ENCODE results near the gene WNK4.
"Not testable (repeated sequence)": the region's sequence is repeated elsewhere in the genome, so short reads cannot be mapped to it uniquely, and the experiment has no call there.

The WNK4 gene

DNA sequence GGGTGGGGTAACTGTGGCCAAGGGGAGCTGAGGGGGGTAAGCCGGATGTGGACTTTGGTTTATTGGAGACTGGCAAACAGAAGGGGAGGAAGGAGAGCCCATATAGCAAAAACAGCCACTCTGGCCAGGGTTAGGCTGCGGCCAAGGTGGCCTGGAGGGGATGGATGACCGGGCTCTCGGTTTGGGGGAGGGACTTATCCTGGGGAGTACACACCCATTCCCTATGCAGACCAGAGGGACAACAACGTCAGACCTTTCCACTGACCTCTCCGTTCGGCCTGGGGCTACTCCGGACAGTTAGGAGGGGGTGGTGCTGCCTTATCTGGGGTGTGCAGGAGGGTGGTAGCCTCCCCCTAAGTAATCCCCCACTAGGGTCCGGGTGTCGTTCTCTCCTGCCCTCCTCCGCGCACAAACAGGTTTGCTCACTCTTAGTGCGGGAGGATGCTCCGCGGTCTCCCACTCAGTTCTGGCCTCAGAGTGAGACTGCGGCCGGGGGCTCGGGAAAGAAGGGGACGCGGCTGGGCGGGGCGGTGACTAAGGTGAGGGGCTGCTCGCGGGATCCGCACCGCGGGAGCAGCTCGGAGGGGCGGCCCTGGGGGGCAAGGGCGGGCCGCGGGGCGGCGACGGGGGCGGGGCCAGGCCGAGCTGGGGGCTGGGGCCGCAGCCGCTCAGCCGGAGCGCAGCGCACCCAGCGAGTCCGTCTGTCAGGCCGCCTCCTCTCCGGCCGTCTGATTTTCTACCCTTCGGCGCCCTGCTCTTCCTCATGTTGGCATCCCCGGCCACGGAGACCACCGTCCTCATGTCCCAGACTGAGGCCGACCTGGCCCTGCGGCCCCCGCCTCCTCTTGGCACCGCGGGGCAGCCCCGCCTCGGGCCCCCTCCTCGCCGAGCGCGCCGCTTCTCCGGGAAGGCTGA, at the start of gene WNK4:
WNK4 (plus strand) TSS at position 675 of the 915 bp plus-strand sequence; CDS start at position 764, 89 bp downstream.
- DNase-seq: no peak

DNA sequence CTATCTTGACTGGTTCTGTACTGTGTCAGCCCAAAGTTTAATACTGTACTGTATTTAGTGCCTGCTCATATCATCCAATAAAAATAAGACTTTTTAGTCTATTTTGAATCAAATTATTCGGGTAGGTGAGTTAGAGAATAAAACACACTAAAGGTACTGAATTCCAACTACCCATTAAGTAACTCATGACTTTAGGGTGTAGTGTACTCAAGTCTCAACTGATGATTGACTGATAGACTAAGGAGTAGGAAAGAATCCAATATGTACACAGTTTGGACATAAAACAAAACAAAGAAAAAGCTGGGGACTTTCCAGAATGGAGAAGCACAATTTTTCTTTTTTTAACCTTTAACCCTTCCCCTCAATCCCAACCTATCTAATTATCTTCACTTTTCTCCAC, 39.7 kb upstream of the WNK4 start:
- no peak for DNase-seq

DNA sequence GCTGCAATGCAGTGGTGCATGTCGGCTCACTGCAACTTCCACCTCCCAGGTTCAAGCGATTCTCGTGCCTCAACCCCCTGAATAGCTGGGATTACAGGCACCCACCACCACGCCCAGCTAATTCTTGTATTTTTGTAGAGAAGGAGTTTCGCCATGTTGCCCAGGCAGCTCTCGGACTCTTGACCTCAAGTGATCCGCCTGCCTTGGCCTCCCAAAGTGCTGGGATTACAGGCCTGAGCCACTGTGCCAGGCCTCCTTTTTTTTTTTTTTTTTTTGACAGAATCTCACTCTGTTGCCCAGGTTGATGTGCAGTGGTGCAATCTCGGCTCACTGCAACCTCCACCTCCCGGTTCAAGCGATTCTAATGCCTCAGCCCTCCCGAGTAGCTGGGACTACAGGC, 37.5 kb upstream of the WNK4 start:
- DNase-seq: not testable (repeated sequence)

GRCh38 chr17:42743595-42744282, 36.7 kb upstream of the WNK4 start:
- DNase-seq: peak; percentile 5

DNA sequence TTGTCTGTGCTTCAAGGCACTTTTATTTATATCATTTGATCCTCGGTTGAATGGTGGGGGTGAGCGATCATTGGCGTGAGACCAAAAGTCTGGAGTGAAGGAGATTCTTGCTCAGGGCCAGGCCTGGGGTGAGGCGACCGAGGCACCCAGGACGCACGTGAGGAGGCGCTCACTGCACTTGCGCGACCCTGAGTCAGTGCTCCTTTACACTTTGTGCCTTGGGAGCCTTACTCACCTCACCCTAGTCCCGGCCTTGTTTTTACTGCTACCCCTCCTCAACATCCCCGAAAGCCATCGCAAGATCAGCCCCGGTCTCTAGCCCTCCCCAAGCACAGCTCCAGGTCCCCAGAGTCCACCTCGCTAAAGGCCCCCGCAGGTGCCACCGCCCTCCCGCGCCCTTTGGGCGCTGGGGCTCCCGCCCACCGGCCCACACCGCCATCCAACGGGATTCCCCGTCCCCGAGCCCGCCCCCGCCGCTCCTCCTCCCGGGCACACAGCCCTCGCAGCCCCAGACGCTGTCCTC, 36.1 kb upstream of the WNK4 start:
- DNase-seq: peak; percentile 60

- DNase-seq: peak; percentile 92
These were observed 35.4 kb upstream of the WNK4 start, which contains the start of gene EZH1 for GRCh38 chr17:42744806-42745617. Gene EZH1 (minus strand): TSS chr17:42745040. CDS start chr17:42728941, 16,099 bp downstream.

DNA sequence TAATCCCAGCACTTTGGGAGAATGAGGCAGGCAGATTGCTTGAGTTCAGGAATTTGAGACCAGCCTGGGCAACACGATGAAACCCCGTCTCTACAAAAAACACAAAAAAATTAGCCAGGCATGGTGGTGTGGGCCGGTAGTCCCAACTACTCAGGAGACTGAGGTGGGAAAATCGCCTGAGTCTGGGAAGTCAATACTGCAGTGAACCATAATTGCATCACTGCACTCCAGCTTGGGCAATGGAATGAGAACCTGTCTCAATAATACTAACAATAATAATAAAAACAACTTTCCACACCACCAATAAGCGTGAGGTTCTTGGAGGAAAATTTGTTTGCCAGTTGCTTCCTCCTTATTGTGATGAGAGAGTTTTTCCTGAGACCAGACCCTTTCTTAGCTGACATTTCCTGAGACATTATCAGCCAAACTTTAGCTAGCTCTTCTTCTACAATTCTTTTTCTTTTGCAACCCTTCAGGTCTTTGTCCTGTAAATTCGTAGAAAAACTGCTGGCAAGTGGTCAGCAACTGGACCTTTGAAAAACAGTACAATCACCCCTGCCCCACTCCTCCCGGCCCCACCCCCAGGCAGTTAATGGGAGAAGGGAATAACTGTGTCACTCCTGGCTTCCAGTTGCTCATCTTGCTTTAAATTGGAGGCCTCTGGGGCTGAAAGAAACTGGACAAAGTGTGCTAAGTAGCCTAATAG, 32.1 kb upstream of the WNK4 start:
- DNase-seq: no peak

GRCh38 chr17:42748908-42749798, 31.3 kb upstream of the WNK4 start:
- peak; percentile 38 for DNase-seq

DNA sequence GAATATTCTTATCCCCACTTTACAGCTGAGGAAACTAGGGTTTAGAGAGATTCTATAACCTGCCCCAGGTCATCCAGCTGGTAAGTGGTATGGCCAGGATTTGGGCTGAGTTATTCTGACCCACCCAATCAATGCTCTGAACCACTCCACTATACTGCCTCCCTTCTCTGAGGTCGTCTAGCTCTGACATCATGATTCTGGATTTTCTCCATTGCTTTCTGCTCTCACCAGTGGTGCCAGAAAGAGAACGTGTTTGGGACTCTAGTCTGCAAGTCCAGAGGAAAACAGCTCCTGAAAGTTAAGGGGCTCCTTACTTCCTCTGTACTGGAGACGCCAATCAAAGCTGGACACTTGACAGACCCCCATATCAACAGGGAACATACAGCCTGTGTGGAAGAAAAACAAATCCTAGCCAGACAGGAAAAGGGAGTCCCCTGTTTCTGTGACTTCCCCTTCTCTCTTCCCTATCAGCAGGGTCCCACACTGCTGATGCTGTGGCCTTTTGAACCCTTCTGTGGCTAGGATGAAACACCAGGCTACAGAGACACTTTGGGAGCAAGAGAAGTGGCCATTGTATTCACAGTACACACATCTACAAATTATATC, 29.6 kb upstream of the WNK4 start:
- DNase-seq: no peak

GRCh38 chr17:42751628-42752027, 28.8 kb upstream of the WNK4 start:
- DNase-seq: no peak

- no peak for DNase-seq
These were observed 25.6 kb upstream of the WNK4 start for GRCh38 chr17:42754782-42755181.

GRCh38 chr17:42759982-42760651, 20.3 kb upstream of the WNK4 start:
- DNase-seq: no peak

DNA sequence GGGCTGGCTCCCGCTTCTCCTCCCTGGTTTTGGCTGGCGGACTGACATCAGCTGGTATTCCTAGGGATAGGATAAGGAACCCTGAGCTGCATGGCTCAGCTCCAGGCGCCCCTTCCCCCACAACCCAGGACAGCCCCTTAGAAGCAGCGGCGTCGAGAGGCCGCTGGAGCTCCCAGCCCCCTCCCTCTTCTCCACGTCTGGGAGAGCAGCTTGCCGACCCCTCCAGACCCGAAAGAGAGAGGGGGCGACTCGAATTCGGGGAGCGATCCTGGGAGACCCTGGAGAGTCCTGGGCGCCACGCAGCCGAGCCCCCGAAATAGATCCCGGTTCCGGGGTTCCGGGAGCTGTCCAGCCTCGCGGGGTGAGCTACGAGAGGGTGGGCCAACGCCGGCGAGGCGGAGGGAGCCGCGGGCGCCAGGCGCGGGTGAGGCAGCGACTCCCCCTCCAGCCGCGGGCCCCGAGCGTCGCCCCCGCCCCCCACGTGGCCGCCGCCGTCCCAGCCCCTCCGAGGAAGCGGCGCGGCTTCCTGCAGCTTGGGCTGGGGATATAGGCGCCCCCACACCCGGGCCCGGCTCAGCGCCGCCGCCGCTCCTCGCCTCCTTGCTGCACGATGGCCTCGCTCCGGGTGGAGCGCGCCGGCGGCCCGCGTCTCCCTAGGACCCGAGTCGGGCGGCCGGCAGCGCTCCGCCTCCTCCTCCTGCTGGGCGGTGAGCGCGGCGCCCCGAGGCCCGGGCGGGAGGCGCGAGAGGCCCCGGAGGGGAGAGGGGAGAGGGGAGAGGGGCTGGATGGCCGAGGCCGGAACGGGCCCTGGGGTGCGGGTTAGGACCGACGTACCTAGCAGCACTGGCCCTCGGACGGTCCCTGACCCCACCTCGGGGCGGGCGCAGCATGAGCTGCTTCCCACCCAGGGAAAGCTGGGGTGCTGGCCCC, 19.5 kb upstream of the WNK4 start, which contains the start of gene RAMP2:
RAMP2 (plus strand) TSS at position 576 of the 930 bp plus-strand sequence; CDS start at position 611, 35 bp downstream.
- DNase-seq: peak; percentile 34

- no peak for DNase-seq
These were observed 18.8 kb upstream of the WNK4 start for GRCh38 chr17:42761638-42762037.

DNA sequence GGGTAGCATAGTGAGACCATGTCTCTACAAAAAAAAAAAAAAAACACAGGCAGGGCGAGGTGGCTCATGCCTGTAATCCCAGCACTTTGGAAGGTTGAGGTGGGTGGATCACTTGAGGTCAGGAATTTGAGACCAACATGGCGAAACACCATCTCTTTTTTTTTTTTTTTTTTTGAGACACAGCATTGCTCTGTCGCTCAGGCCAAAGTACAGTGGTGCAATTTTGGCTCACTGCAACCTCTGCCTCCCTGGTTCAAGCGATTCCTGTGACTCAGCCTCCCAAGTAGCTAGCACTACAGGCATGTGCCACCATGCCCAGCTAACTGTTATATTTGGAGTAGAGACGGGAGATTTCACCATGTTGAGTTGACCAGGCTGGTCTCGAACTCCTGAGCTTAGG, 14.3 kb upstream of the WNK4 start:
- no peak for DNase-seq

DNA sequence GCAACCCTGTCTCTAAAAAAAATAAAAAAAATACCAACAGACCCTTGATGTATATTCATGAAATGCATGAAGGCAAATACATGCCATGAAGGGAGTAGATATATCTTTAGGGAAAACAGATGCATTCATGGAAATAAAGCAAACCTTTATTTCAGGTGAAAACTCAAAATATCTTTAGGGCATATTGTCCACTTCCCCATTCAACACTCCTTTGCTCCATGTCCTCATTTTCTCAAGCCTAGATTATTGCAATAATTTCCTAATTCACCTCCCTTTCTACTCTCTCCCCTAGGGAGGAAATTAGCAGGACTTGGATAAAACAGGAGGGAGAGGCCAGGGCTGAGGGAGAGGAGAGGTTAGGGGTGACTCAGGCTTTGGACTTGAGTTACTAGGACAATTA, 12.9 kb upstream of the WNK4 start:
- no peak for DNase-seq

GRCh38 chr17:42768006-42768405, 12.4 kb upstream of the WNK4 start:
- not testable (repeated sequence) for DNase-seq

DNA sequence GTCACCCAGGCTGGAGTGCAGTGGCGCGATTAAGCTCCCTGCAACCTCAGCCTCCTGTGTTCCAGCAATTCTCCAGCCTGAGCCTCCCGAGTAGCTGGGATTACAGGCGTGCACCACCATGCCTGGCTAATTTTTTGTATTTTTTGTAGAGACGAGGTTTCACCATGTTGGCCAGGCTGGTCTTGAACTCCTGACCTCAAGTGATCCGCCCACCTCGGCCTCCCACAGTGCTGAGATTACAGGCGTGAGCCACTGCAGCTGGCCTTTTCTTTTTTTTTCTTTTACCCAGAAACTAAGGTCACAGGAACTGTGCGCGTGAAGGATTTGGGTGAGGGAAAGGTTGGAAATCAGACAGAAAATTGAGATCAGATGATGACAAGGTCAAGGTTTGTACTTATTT, 10.4 kb upstream of the WNK4 start:
- DNase-seq: not testable (repeated sequence)

GRCh38 chr17:42772945-42773289, 7.5 kb upstream of the WNK4 start:
- DNase-seq: no peak

Data from COR-L47 (cell line).